Endothelial cell of umbilical vein (primary cell): Measurements from ENCODE around the gene GALNT14. TPM values are rescaled to one million over a fixed set of nuclear protein-coding genes. Genes with fewer than 3 reads are reported as not detected.

Source experiments
- BruUV-seq: library from RNA; stranded (reverse); fragments of 400-500 nt; replicated peaks from 2 replicates; lab custom pipeline; 2021; lab: Mats Ljungman, UMichigan
- CTCF ChIA-PET: fragments of 300-600, 350-600 bp; sonication (Branson Sonifier 250); formaldehyde crosslinking; loops from one replicate; lab custom pipeline; 2021; ENCODE audit warnings: antibody characterized with exemption, inconsistent platforms; lab: Charles Lee
- POLR2A ChIA-PET: fragments of 300-600, 350-600 bp; sonication (Branson Sonifier 250); formaldehyde crosslinking; loops from one replicate; lab custom pipeline; 2021; ENCODE audit warnings: antibody characterized with exemption, inconsistent platforms; lab: Charles Lee
- DNase-seq: peaks from one replicate; pipeline ENCODE4 v3.0.0-alpha.2; 2011; ENCODE audit warnings: low read depth, low spot score
- FAIRE-seq: peaks from 2 replicates; lab custom pipeline; 2011; peaks lifted over from hg19 to GRCh38; lab: Jason Lieb, UNC
- H2AFZ ChIP-seq: 2 replicates; pipeline ENCODE4 v1.6.0; 2012; ENCODE audit warnings: low read depth, low read length, control low read depth, inconsistent platforms
- H3K27ac ChIP-seq: 2 replicates; pipeline ENCODE4 v1.5.1; 2011; ENCODE audit warnings: low read depth, mild to moderate bottlenecking, control low read depth, low read length, moderate library complexity; ENCODE audit not compliant: insufficient read depth
- H3K27me3 ChIP-seq, 2 experiments: 2 replicates each; pipeline versions ENCODE4 v1.6.0 to v1.6.1; 2011; ENCODE audit warnings: low read length in 2 of 2, mixed read lengths in 1 of 2; ENCODE audit not compliant: control insufficient read depth in 2 of 2, insufficient read depth in 2 of 2
- H3K36me3 ChIP-seq, 2 experiments: 2 replicates in 1 of 2; 3 replicates in 1 of 2; pipeline ENCODE4 v1.5.1; 2011; ENCODE audit warnings: low read length in 2 of 2, mild to moderate bottlenecking in 1 of 2, moderate library complexity in 1 of 2; ENCODE audit not compliant: control insufficient read depth in 2 of 2, insufficient read depth in 2 of 2; ENCODE audit errors: extremely low read depth in 1 of 2
- H3K4me1 ChIP-seq: 3 replicates; pipeline ENCODE4 v1.5.1; 2011; ENCODE audit warnings: mild to moderate bottlenecking, low read length; ENCODE audit not compliant: control insufficient read depth, insufficient read depth; ENCODE audit errors: extremely low read depth
- H3K4me2 ChIP-seq: 2 replicates; pipeline ENCODE4 v1.6.1; 2011; ENCODE audit warnings: low read length, control low read depth, mixed read lengths; ENCODE audit not compliant: insufficient read depth
- H3K4me3 ChIP-seq, 3 experiments: fragments of 200-600 bp in 1 of 3; sonication (generic), shearing (Covaris generic) in 1 of 3; replicated peaks in 1 of 3; 2 replicates each; pipeline ENCODE4 v1.5.1; 2011 to 2016; ENCODE audit warnings: control low read depth in 3 of 3, low read length in 3 of 3, mild to moderate bottlenecking in 2 of 3, inconsistent platforms in 1 of 3, low read depth in 1 of 3, moderate library complexity in 1 of 3; ENCODE audit not compliant: insufficient read depth in 1 of 3
- H3K79me2 ChIP-seq: 2 replicates; pipeline ENCODE4 v1.6.0; 2012; ENCODE audit warnings: low read length, inconsistent platforms; ENCODE audit not compliant: control insufficient read depth, insufficient read depth
- H3K9ac ChIP-seq: replicated peaks from 2 replicates; pipeline ENCODE3; 2011; ENCODE audit warnings: low read length, control low read depth; ENCODE audit not compliant: insufficient read depth; ENCODE audit errors: extremely low read depth
- H3K9me1 ChIP-seq: replicated peaks from 3 replicates; pipeline ENCODE4 v1.6.0; 2011; ENCODE audit warnings: mild to moderate bottlenecking, low read length; ENCODE audit not compliant: control insufficient read depth, insufficient read depth; ENCODE audit errors: extremely low read depth
- H3K9me3 ChIP-seq: replicated peaks from 2 replicates; pipeline ENCODE4 v1.5.1; 2012; ENCODE audit warnings: low read length, inconsistent platforms; ENCODE audit not compliant: control insufficient read depth, insufficient read depth
- H4K20me1 ChIP-seq: replicated peaks from 2 replicates; pipeline ENCODE3; 2011; ENCODE audit warnings: mild to moderate bottlenecking, low read length; ENCODE audit not compliant: control insufficient read depth, insufficient read depth; ENCODE audit errors: extremely low read depth
- CTCF ChIP-seq, 2 donors: IDR thresholded peaks; 1 replicate in 1 of 2; 2 replicates in 1 of 2; pipeline ENCODE4 v1.5.1; 2011; ENCODE audit warnings: low read length in 2 of 2, mild to moderate bottlenecking in 2 of 2, moderate library complexity in 2 of 2, control low read depth in 1 of 2, inconsistent platforms in 1 of 2, low read depth in 1 of 2; ENCODE audit not compliant: insufficient read depth in 1 of 2; ENCODE audit errors: extremely low read depth in 1 of 2
- EZH2 ChIP-seq: IDR thresholded peaks from 2 replicates; pipeline ENCODE4 v1.6.1; 2012; ENCODE audit warnings: borderline replicate concordance, low read depth, mild to moderate bottlenecking, moderate library complexity, low read length, inconsistent platforms; ENCODE audit not compliant: severe bottlenecking
- FOS ChIP-seq: IDR thresholded peaks from 2 replicates; pipeline ENCODE4 v1.6.1; 2011; ENCODE audit warnings: mild to moderate bottlenecking, low read length, moderate library complexity, borderline replicate concordance; ENCODE audit not compliant: insufficient read depth
- GATA2 ChIP-seq: IDR thresholded peaks from 2 replicates; pipeline ENCODE4 v1.7.0; 2011; ENCODE audit warnings: low read depth, mild to moderate bottlenecking, moderate library complexity, mixed read lengths, low read length; ENCODE audit not compliant: insufficient read length, insufficient read depth
- JUN ChIP-seq: IDR thresholded peaks from 2 replicates; pipeline ENCODE4 v1.6.1; 2011; ENCODE audit warnings: borderline replicate concordance, low read depth; ENCODE audit not compliant: insufficient read length, insufficient read depth
- MYC ChIP-seq: IDR thresholded peaks from one replicate; pipeline ENCODE4 v1.6.1; 2011; ENCODE audit warnings: mild to moderate bottlenecking, low read depth, low read length
- POLR2A ChIP-seq: IDR thresholded peaks from 2 replicates; pipeline ENCODE4 v1.6.1; 2012; ENCODE audit warnings: low read depth, mild to moderate bottlenecking, control low read depth, low read length
- POLR2AphosphoS5 ChIP-seq: IDR thresholded peaks from 2 replicates; pipeline ENCODE4 v1.6.1; 2012; ENCODE audit warnings: low read depth, mild to moderate bottlenecking, control low read depth, low read length, moderate library complexity; ENCODE audit not compliant: insufficient read depth
- dilution Hi-C: fragments of 300-500 bp; cut with MboI; formaldehyde crosslinking; loops from one replicate; pipeline ENCODE4 v1.15.0; 2019; ENCODE audit warnings: low sequenced_read_pairs; ENCODE audit not compliant: extremely low pct_ligation_motif_present
- intact Hi-C: fragments of 100-400 bp; cut with micrococcal nuclease; formaldehyde crosslinking; loops from one replicate; pipeline ENCODE4 v1.10.0; 2022
- polyA plus RNA-seq, 4 experiments: library from polyadenylated mRNA; depleted of rRNA in 3 of 4; stranded (reverse) in 3 of 4; unstranded in 1 of 4; fragments of >200 nt; gene quantifications; 2 replicates each; pipeline versions ENCODE4 v1.2.1 to v1.2.3, GENCODE V29; 2011 to 2012; ENCODE audit warnings: missing spikeins in 1 of 4
- total RNA-seq: library from RNA; stranded (reverse); gene quantifications from 2 replicates; pipeline ENCODE4 v1.2.3, GENCODE V29; 2021
- TF ChIP-seq, protein P1 (sequence below): IDR thresholded peaks from 2 replicates; pipeline ENCODE4 v1.6.1; 2011; ENCODE audit not compliant: insufficient read depth, insufficient read length

GALNT14 gene
- total and polyA plus RNA-seq, 2 donors (not counting 3 experiments of a cell fraction or from before 2014, with no cell fraction given), result 0.04 to 0.40 TPM

DNA sequence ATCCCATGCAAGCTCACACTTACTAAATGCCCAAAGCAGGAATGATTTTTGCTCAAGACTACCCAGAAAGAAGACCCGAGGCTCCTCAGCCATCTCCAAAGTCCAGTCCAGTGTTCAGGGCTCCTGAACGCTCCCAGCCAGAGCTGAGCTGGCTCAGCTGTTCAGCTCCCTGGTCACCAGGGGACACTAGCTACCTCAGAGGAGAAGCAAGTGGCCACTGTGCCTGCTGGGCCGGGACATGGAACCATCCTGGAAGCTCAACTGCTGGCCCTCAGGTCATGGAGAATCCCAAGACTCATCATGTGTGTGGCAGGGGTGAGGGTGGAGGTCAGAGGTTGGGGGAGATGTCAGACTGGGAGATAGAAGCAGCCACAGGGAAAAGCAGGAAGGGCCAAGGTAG lies 89.0 kb downstream of the GALNT14 start:
- ChIA-PET CTCF (no interaction called here), POLR2A (no interaction called here)
- no peaks in the 10 kb centered on the region for H3K36me3 ChIP-seq
- intact Hi-C loops, result no loop called here
- H3K79me2 ChIP-seq, result no peaks in the 10 kb centered on the region
- H3K27ac ChIP-seq, result no peak overlapping the region
- H3K9me1 ChIP-seq, result no peaks in the 10 kb centered on the region
- no peaks in the 10 kb centered on the region for H3K4me1 ChIP-seq
- H3K9me3 ChIP-seq, result peaks cover 2% of the 10 kb centered on the region
- DNase-seq, result no peak
- no peaks in the 10 kb centered on the region for H3K27me3 ChIP-seq
- no peak overlapping the region for H3K4me2 ChIP-seq
- no TSS peak for BruUV-seq
- FAIRE-seq, result no peak
- no peak overlapping the region for H3K9ac ChIP-seq
- H3K4me3 ChIP-seq, result no peak overlapping the region
- no peak for TF ChIP-seq POLR2A
- TF ChIP-seq GATA2, result no peak
- TF ChIP-seq POLR2AphosphoS5, result no peak
- TF ChIP-seq JUN, result no peak
- no peak for TF ChIP-seq FOS
- no peak for TF ChIP-seq EZH2
- no peak for TF ChIP-seq CTCF (IDR thresholded peaks at IDR 0.05; ENCODE audit: extremely low read depth in 1 of 2, insufficient read depth in 1 of 2, low read depth in 1 of 2, low read length in 2 of 2)
- TF ChIP-seq MYC, result no peak
- TF ChIP-seq, protein P1, sequence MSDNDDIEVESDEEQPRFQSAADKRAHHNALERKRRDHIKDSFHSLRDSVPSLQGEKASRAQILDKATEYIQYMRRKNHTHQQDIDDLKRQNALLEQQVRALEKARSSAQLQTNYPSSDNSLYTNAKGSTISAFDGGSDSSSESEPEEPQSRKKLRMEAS, result no peak
- dilution Hi-C loops, result no loop called here
- no peaks in the 10 kb centered on the region for H4K20me1 ChIP-seq
- no peak overlapping the region for H2AFZ ChIP-seq
